ENCODE measurements around the gene PJVK. TPM values are rescaled to one million over a fixed set of nuclear protein-coding genes. Genes with fewer than 3 reads are reported as not detected.
A peak's percentile ranks its signal among the peaks of the same experiment; 100 is the strongest.

PJVK gene
- total and polyA plus RNA-seq, 7 donors = 0.34 to 1.8 (median 1.2) TPM

GRCh38 chr2:178484245-178485041, 33.3 kb downstream of the PJVK start:
- H3K27ac ChIP-seq = no peak overlapping the region
- no peaks in the 10 kb centered on the region for H3K9me3 ChIP-seq
- no peak for TF ChIP-seq CTCF (IDR thresholded peaks at IDR 0.05)
- ATAC-seq (no peak), DNase-seq (peak in 1 of 2 donors; percentile 18)
- H3K36me3 ChIP-seq (ENCODE audit: insufficient read depth in 1 of 2, low read depth in 1 of 2) = peaks cover 0 to 35% of the 10 kb centered on the region in 2 donors
- H3K4me3 ChIP-seq = no peak overlapping the region
- intact Hi-C loops (cut with DNase I) = loop anchor here in 1 of 2 donors (5.0 kb wide), 1 partner anchor 33 kb away; no protein-coding TSS in a partner anchor
- H3K4me1 ChIP-seq = peaks cover 34% of the 10 kb centered on the region
- no peaks in the 10 kb centered on the region for H3K27me3 ChIP-seq (ENCODE audit: insufficient read depth in 3 of 3, low read length in 2 of 3)
- whole genome bisulfite sequencing, 3 donors = 29 to 43% (median 32%) methylated on average over 6 of the region's 6 CpGs

DNA sequence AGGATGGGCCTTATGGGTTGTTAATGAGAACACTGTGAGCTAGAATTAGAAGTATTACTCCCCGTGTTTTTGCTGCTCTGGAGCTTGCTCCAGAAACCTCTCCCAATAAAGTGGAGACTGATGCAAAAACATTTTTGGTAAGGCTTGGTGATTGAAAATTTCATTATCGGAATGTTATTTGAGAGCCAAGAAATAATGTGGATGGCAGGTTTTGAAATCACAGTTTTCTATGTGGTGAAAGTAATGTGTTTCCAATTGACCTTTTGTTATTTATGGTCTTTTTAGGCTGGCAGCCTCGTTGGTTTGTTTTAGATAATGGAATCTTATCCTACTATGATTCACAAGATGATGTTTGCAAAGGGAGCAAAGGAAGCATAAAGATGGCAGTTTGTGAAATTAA, 34.2 kb downstream of the PJVK start:
- no peak overlapping the region for H3K27ac ChIP-seq
- peaks cover 31% of the 10 kb centered on the region for H3K4me1 ChIP-seq
- no peak for TF ChIP-seq CTCF (IDR thresholded peaks at IDR 0.05)
- WGBS, 3 donors = 54 to 80% (median 62%) methylated on average over 3 of the region's 3 CpGs
- no peak overlapping the region for H3K4me3 ChIP-seq
- peaks cover 0 to 41% of the 10 kb centered on the region in 2 donors for H3K36me3 ChIP-seq (ENCODE audit: insufficient read depth in 1 of 2, low read depth in 1 of 2)
- H3K9me3 ChIP-seq = no peaks in the 10 kb centered on the region
- no peak for DNase-seq
- intact Hi-C loops (cut with DNase I) = no loop called here
- no peaks in the 10 kb centered on the region for H3K27me3 ChIP-seq (ENCODE audit: insufficient read depth in 3 of 3, low read length in 2 of 3)
- no peak for ATAC-seq

- H3K27ac ChIP-seq = no peak overlapping the region
- no peaks in the 10 kb centered on the region for H3K27me3 ChIP-seq (ENCODE audit: insufficient read depth in 3 of 3, low read length in 2 of 3)
- H3K9me3 ChIP-seq = no peaks in the 10 kb centered on the region
- peaks cover 10 to 92% of the 10 kb centered on the region in 2 donors for H3K36me3 ChIP-seq (ENCODE audit: insufficient read depth in 1 of 2, low read depth in 1 of 2)
- intact Hi-C loops (cut with DNase I) = no loop called here
- 85 to 95% (median 94%) methylated on average over 6 of the region's 6 CpGs for WGBS, 3 donors
- TF ChIP-seq CTCF (IDR thresholded peaks at IDR 0.05) = no peak
- DNase-seq (no peak), ATAC-seq (no peak)
- no peaks in the 10 kb centered on the region for H3K4me1 ChIP-seq
- no peak overlapping the region for H3K4me3 ChIP-seq
Observed at GRCh38 chr2:178491612-178492011, 40.4 kb downstream of the PJVK start.

DNA sequence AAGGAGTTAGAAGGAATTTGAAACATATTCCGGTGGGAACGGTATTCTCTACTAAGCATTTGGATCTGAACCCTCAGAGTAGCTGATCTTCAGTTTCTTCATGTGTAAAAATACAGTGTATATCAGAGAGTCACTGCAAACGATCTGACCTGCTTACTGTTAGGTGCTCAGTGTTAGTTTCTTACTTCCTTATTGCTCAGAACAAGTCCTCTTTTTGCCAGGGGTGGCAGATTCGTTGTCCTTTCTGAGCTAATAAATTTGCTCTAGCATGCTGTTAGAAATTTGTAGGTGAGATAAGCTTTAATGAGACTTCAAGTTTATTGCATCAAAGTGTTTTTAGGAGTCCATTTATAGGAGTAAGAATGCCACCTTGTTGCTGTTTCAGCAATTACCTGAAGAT, 44.9 kb downstream of the PJVK start:
- intact Hi-C loops (cut with DNase I) = no loop called here
- no peak for TF ChIP-seq CTCF (IDR thresholded peaks at IDR 0.05)
- WGBS, 3 donors = 73 to 83% (median 79%) methylated on average over 4 of the region's 4 CpGs
- DNase-seq = no peak
- Histone ChIP-seq H3K27ac (no peak overlapping the region), H3K36me3 (ENCODE audit: insufficient read depth in 1 of 2, low read depth in 1 of 2) (peaks cover 10 to 99% of the 10 kb centered on the region in 2 donors), H3K9me3 (no peaks in the 10 kb centered on the region), H3K4me1 (no peaks in the 10 kb centered on the region), H3K27me3 (ENCODE audit: insufficient read depth in 3 of 3, low read length in 2 of 3) (no peaks in the 10 kb centered on the region), H3K4me3 (no peak overlapping the region)
- no peak for ATAC-seq

All from psoas muscle (tissue), 8 donors.